ENCODE measurements around the gene MICAL3.

MICAL3 gene

GRCh38 chr22:17847360-17848078, 176.8 kb downstream of the MICAL3 start:
- Histone ChIP-seq H3K9ac (ENCODE audit: low read length in 5 of 5) (peak overlapping the region in 2 of 5 donors; percentile 44 to 48), H3K9me3 (ENCODE audit: control insufficient read depth in 5 of 5, low read length in 5 of 5) (no peaks in the 10 kb centered on the region), H3K27ac (ENCODE audit: low read depth, low read length) (peak overlapping the region; percentile 88), H3K36me3 (ENCODE audit: control insufficient read depth in 5 of 5, insufficient read depth in 5 of 5, low read length in 5 of 5) (peaks cover 0 to 11% (median 5%) of the 10 kb centered on the region in 5 donors), H3K4me1 (ENCODE audit: control insufficient read depth in 5 of 5, insufficient read depth in 5 of 5, low read length in 5 of 5) (peaks cover 13 to 51% (median 30%) of the 10 kb centered on the region in 5 donors), H3K27me3 (ENCODE audit: control insufficient read depth in 5 of 5, insufficient read depth in 4 of 5, low read length in 5 of 5) (no peaks in the 10 kb centered on the region), H3K4me3 (ENCODE audit: low read depth in 1 of 5, low read length in 5 of 5) (no peak overlapping the region)

- Histone ChIP-seq H3K9ac (ENCODE audit: low read length in 5 of 5) (peak overlapping the region in 4 of 5 donors; percentile 10 to 60 (median 36)), H3K4me1 (ENCODE audit: control insufficient read depth in 5 of 5, insufficient read depth in 5 of 5, low read length in 5 of 5) (peaks cover 13 to 45% (median 30%) of the 10 kb centered on the region in 5 donors)
These were observed 177.9 kb downstream of the MICAL3 start for GRCh38 chr22:17846326-17846992.

GRCh38 chr22:17845790-17846189, 178.6 kb downstream of the MICAL3 start:
- no peaks in the 10 kb centered on the region for H3K9me3 ChIP-seq (ENCODE audit: control insufficient read depth in 5 of 5, low read length in 5 of 5)
- H3K27ac ChIP-seq (ENCODE audit: low read depth, low read length), result peak overlapping the region; percentile 88
- H3K9ac ChIP-seq (ENCODE audit: low read length in 5 of 5), result peak overlapping the region in 2 of 5 donors; percentile 10 to 60
- peak overlapping the region in 3 of 5 donors; percentile 14 to 58 (median 39) for H3K4me3 ChIP-seq (ENCODE audit: low read depth in 1 of 5, low read length in 5 of 5)
- H3K36me3 ChIP-seq (ENCODE audit: control insufficient read depth in 5 of 5, insufficient read depth in 5 of 5, low read length in 5 of 5), result peaks cover 0 to 23% (median 14%) of the 10 kb centered on the region in 5 donors
- H3K4me1 ChIP-seq (ENCODE audit: control insufficient read depth in 5 of 5, insufficient read depth in 5 of 5, low read length in 5 of 5), result peaks cover 13 to 42% (median 30%) of the 10 kb centered on the region in 5 donors
- no peaks in the 10 kb centered on the region for H3K27me3 ChIP-seq (ENCODE audit: control insufficient read depth in 5 of 5, insufficient read depth in 4 of 5, low read length in 5 of 5)

More at GRCh38 chr22:17846326-17846992, 177.9 kb downstream of the MICAL3 start:
- Histone ChIP-seq H3K36me3 (ENCODE audit: control insufficient read depth in 5 of 5, insufficient read depth in 5 of 5, low read length in 5 of 5) (peaks cover 0 to 16% (median 8%) of the 10 kb centered on the region in 5 donors), H3K27ac (ENCODE audit: low read depth, low read length) (peak overlapping the region; percentile 88), H3K4me3 (ENCODE audit: low read depth in 1 of 5, low read length in 5 of 5) (peak overlapping the region in 3 of 5 donors; percentile 14 to 58 (median 39)), H3K27me3 (ENCODE audit: control insufficient read depth in 5 of 5, insufficient read depth in 4 of 5, low read length in 5 of 5) (no peaks in the 10 kb centered on the region), H3K9me3 (ENCODE audit: control insufficient read depth in 5 of 5, low read length in 5 of 5) (no peaks in the 10 kb centered on the region)

- H3K4me1 ChIP-seq (ENCODE audit: control insufficient read depth in 5 of 5, insufficient read depth in 5 of 5, low read length in 5 of 5), result peaks cover 13 to 42% (median 30%) of the 10 kb centered on the region in 5 donors
- no peaks in the 10 kb centered on the region for H3K9me3 ChIP-seq (ENCODE audit: control insufficient read depth in 5 of 5, low read length in 5 of 5)
- no peak overlapping the region for H3K4me3 ChIP-seq (ENCODE audit: low read depth in 1 of 5, low read length in 5 of 5)
- no peaks in the 10 kb centered on the region for H3K27me3 ChIP-seq (ENCODE audit: control insufficient read depth in 5 of 5, insufficient read depth in 4 of 5, low read length in 5 of 5)
- peak overlapping the region; percentile 88 for H3K27ac ChIP-seq (ENCODE audit: low read depth, low read length)
- H3K9ac ChIP-seq (ENCODE audit: low read length in 5 of 5), result no peak overlapping the region
- H3K36me3 ChIP-seq (ENCODE audit: control insufficient read depth in 5 of 5, insufficient read depth in 5 of 5, low read length in 5 of 5), result peaks cover 0 to 27% (median 19%) of the 10 kb centered on the region in 5 donors
These were observed 179.0 kb downstream of the MICAL3 start for GRCh38 chr22:17845327-17845726.

- H3K27ac ChIP-seq (ENCODE audit: low read depth, low read length), result no peak overlapping the region
- H3K27me3 ChIP-seq (ENCODE audit: control insufficient read depth in 5 of 5, insufficient read depth in 4 of 5, low read length in 5 of 5), result no peaks in the 10 kb centered on the region
- H3K9me3 ChIP-seq (ENCODE audit: control insufficient read depth in 5 of 5, low read length in 5 of 5), result no peaks in the 10 kb centered on the region
- peaks cover 13 to 42% (median 30%) of the 10 kb centered on the region in 5 donors for H3K4me1 ChIP-seq (ENCODE audit: control insufficient read depth in 5 of 5, insufficient read depth in 5 of 5, low read length in 5 of 5)
- peaks cover 0 to 30% (median 20%) of the 10 kb centered on the region in 5 donors for H3K36me3 ChIP-seq (ENCODE audit: control insufficient read depth in 5 of 5, insufficient read depth in 5 of 5, low read length in 5 of 5)
- no peak overlapping the region for H3K4me3 ChIP-seq (ENCODE audit: low read depth in 1 of 5, low read length in 5 of 5)
- H3K9ac ChIP-seq (ENCODE audit: low read length in 5 of 5), result no peak overlapping the region
These were observed 180.2 kb downstream of the MICAL3 start for GRCh38 chr22:17844150-17844549.

- H3K4me3 ChIP-seq (ENCODE audit: low read depth in 1 of 5, low read length in 5 of 5), result no peak overlapping the region
- H3K9ac ChIP-seq (ENCODE audit: low read length in 5 of 5), result no peak overlapping the region
- H3K9me3 ChIP-seq (ENCODE audit: control insufficient read depth in 5 of 5, low read length in 5 of 5), result no peaks in the 10 kb centered on the region
- peaks cover 5 to 31% (median 27%) of the 10 kb centered on the region in 5 donors for H3K4me1 ChIP-seq (ENCODE audit: control insufficient read depth in 5 of 5, insufficient read depth in 5 of 5, low read length in 5 of 5)
- no peaks in the 10 kb centered on the region for H3K27me3 ChIP-seq (ENCODE audit: control insufficient read depth in 5 of 5, insufficient read depth in 4 of 5, low read length in 5 of 5)
- peaks cover 0 to 44% (median 31%) of the 10 kb centered on the region in 5 donors for H3K36me3 ChIP-seq (ENCODE audit: control insufficient read depth in 5 of 5, insufficient read depth in 5 of 5, low read length in 5 of 5)
- no peak overlapping the region for H3K27ac ChIP-seq (ENCODE audit: low read depth, low read length)
These were observed 182.0 kb downstream of the MICAL3 start for GRCh38 chr22:17842386-17842785.

GRCh38 chr22:17841836-17842235, 182.5 kb downstream of the MICAL3 start:
- H3K4me3 ChIP-seq (ENCODE audit: low read depth in 1 of 5, low read length in 5 of 5), result no peak overlapping the region
- peaks cover 0 to 49% (median 33%) of the 10 kb centered on the region in 5 donors for H3K36me3 ChIP-seq (ENCODE audit: control insufficient read depth in 5 of 5, insufficient read depth in 5 of 5, low read length in 5 of 5)
- peaks cover 4 to 31% (median 22%) of the 10 kb centered on the region in 5 donors for H3K4me1 ChIP-seq (ENCODE audit: control insufficient read depth in 5 of 5, insufficient read depth in 5 of 5, low read length in 5 of 5)
- no peaks in the 10 kb centered on the region for H3K9me3 ChIP-seq (ENCODE audit: control insufficient read depth in 5 of 5, low read length in 5 of 5)
- H3K27ac ChIP-seq (ENCODE audit: low read depth, low read length), result no peak overlapping the region
- no peaks in the 10 kb centered on the region for H3K27me3 ChIP-seq (ENCODE audit: control insufficient read depth in 5 of 5, insufficient read depth in 4 of 5, low read length in 5 of 5)
- no peak overlapping the region for H3K9ac ChIP-seq (ENCODE audit: low read length in 5 of 5)

- no peak overlapping the region for H3K27ac ChIP-seq (ENCODE audit: low read depth, low read length)
- H3K9ac ChIP-seq (ENCODE audit: low read length in 5 of 5), result no peak overlapping the region
- peaks cover 0 to 71% (median 40%) of the 10 kb centered on the region in 5 donors for H3K36me3 ChIP-seq (ENCODE audit: control insufficient read depth in 5 of 5, insufficient read depth in 5 of 5, low read length in 5 of 5)
- H3K4me1 ChIP-seq (ENCODE audit: control insufficient read depth in 5 of 5, insufficient read depth in 5 of 5, low read length in 5 of 5), result peaks cover 0 to 10% (median 0%) of the 10 kb centered on the region in 5 donors
- no peaks in the 10 kb centered on the region for H3K9me3 ChIP-seq (ENCODE audit: control insufficient read depth in 5 of 5, low read length in 5 of 5)
- no peak overlapping the region for H3K4me3 ChIP-seq (ENCODE audit: low read depth in 1 of 5, low read length in 5 of 5)
- no peaks in the 10 kb centered on the region for H3K27me3 ChIP-seq (ENCODE audit: control insufficient read depth in 5 of 5, insufficient read depth in 4 of 5, low read length in 5 of 5)
These were observed 186.0 kb downstream of the MICAL3 start for GRCh38 chr22:17838180-17838865.

GRCh38 chr22:17836992-17837742, 187.2 kb downstream of the MICAL3 start:
- H3K9me3 ChIP-seq (ENCODE audit: control insufficient read depth in 5 of 5, low read length in 5 of 5), result no peaks in the 10 kb centered on the region
- H3K4me3 ChIP-seq (ENCODE audit: low read depth in 1 of 5, low read length in 5 of 5), result no peak overlapping the region
- peaks cover 0 to 19% (median 9%) of the 10 kb centered on the region in 5 donors for H3K4me1 ChIP-seq (ENCODE audit: control insufficient read depth in 5 of 5, insufficient read depth in 5 of 5, low read length in 5 of 5)
- H3K9ac ChIP-seq (ENCODE audit: low read length in 5 of 5), result no peak overlapping the region
- H3K27ac ChIP-seq (ENCODE audit: low read depth, low read length), result no peak overlapping the region
- peaks cover 0 to 67% (median 41%) of the 10 kb centered on the region in 5 donors for H3K36me3 ChIP-seq (ENCODE audit: control insufficient read depth in 5 of 5, insufficient read depth in 5 of 5, low read length in 5 of 5)
- H3K27me3 ChIP-seq (ENCODE audit: control insufficient read depth in 5 of 5, insufficient read depth in 4 of 5, low read length in 5 of 5), result no peaks in the 10 kb centered on the region
